Activated CD4-positive, alpha-beta memory T cell treated with anti-CD3 and anti-CD28 coated beads, Interleukin-2, amount 10 ng/mL, durations not matched to agents 7 days and 5 days (primary cell): ENCODE data around the gene ITK. TPM values are rescaled to one million over a fixed set of nuclear protein-coding genes. Genes with fewer than 3 reads are reported as not detected.

Source experiments
- CTCF ChIA-PET: fragments of 350-600 bp; sonication (Branson Sonifier 250); formaldehyde crosslinking; loops from one replicate; lab custom pipeline; 2021; ENCODE audit warnings: antibody characterized with exemption, inconsistent platforms; lab: Charles Lee
- POLR2A ChIA-PET: fragments of 350-600 bp; sonication (Branson Sonifier 250); formaldehyde crosslinking; loops from one replicate; lab custom pipeline; 2021; ENCODE audit warnings: antibody characterized with exemption; lab: Charles Lee
- DNase-seq: peaks from one replicate; pipeline ENCODE4 v3.0.0-alpha.2; 2020
- H3K27ac Mint-ChIP-seq: one replicate; pipeline ENCODE4 v1.8.0; 2021; ENCODE audit warnings: mild to moderate bottlenecking, mixed read lengths
- H3K27me3 Mint-ChIP-seq: one replicate; pipeline ENCODE4 v1.8.0; 2021; ENCODE audit warnings: mixed read lengths
- H3K36me3 Mint-ChIP-seq: one replicate; pipeline ENCODE4 v1.8.0; 2021; ENCODE audit warnings: low read depth, mixed read lengths
- H3K4me1 Mint-ChIP-seq: one replicate; pipeline ENCODE4 v1.8.0; 2021; ENCODE audit warnings: mixed read lengths
- H3K4me3 Mint-ChIP-seq: one replicate; pipeline ENCODE4 v1.8.0; 2021; ENCODE audit warnings: mild to moderate bottlenecking, mixed read lengths
- H3K9me3 Mint-ChIP-seq: one replicate; pipeline ENCODE4 v1.8.0; 2021; ENCODE audit warnings: mixed read lengths
- total RNA-seq, 2 experiments: library from RNA; stranded (reverse); gene quantifications; one replicate each; pipeline ENCODE4 v1.2.3, GENCODE V29; 2021

Gene ITK
- total RNA-seq, 2 experiments from 2014 or later, result 247 to 249 TPM

DNA sequence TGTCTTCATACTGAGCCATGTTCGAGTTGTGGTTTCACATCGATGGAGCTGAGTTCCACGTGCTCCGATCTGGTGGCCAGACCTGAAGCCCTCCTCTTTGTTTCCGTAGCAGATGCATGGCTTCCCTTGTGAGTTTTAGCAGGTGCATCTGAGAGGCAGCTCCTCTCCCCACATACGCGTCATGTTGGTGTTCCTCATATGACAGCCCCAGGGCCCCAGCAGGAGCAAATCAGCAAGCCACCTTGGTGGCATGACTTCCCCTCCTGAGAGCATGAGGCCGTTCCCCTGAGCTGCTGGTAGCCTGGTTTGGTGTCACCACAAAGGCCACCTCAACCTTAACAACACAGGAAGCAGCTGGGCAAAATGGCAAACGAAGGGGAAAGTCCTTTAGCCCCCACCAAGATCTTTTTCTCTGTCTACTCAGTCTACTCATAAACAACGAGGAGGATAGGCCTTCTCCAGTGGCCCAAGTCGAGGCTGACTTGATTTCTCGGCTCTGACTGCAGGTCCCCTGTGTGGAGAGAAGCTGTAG lies 91.2 kb downstream of the ITK start:
- DNase-seq, result peak; percentile 94
- peaks cover 63% of the 10 kb centered on the region for H3K36me3 Mint-ChIP-seq
- peak overlapping the region; percentile 78 for H3K4me3 Mint-ChIP-seq
- ChIA-PET CTCF (interaction anchor here (0.8 to 3.9 kb wide), 14 partner anchors 9 to 129 kb away, joined by 3 to 27 read pairs (median 7); partner anchors contain the start of gene MED7), POLR2A (interaction anchor here (0.8 to 6.3 kb wide), 35 partner anchors 9 to 325 kb away, joined by 3 to 109 read pairs (median 10); partner anchors contain the start of genes HAVCR2, ITK and MED7)
- H3K27ac Mint-ChIP-seq, result peak overlapping the region; percentile 100
- H3K9me3 Mint-ChIP-seq, result no peaks in the 10 kb centered on the region
- no peaks in the 10 kb centered on the region for H3K27me3 Mint-ChIP-seq
- H3K4me1 Mint-ChIP-seq, result peaks cover 86% of the 10 kb centered on the region

DNA sequence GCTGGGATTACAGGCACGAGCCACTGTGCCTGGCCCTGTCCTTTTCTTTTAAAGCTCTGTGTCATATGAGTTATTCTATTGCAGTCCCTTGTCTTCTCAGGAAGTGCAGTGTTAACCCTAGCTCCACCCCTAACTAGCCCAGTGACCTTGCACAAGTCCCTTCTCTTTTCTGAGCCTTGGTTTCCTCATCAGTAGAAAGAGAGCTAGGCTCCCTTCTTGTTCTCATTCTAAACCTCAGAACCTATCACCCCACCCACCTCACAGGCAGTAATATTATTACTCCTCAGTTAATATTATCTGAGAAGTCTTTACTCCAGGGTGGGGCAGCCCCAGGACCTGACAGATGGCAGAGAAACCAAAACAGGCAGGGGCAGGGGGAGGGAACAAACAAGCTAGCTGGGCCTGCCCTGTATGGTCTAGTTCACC lies 92.5 kb downstream of the ITK start:
- ChIA-PET CTCF (interaction anchor here (0.7 to 3.9 kb wide), 20 partner anchors 10 to 268 kb away, joined by 3 to 27 read pairs (median 5); partner anchors contain the start of gene MED7), POLR2A (interaction anchor here (0.6 to 6.3 kb wide), 28 partner anchors 10 to 165 kb away, joined by 3 to 109 read pairs (median 12); partner anchors contain the start of genes HAVCR2, ITK and MED7)
- Mint-ChIP-seq H3K27me3 (no peaks in the 10 kb centered on the region), H3K4me3 (peak overlapping the region; percentile 64), H3K27ac (peak overlapping the region; percentile 100), H3K9me3 (no peaks in the 10 kb centered on the region), H3K36me3 (peaks cover 60% of the 10 kb centered on the region), H3K4me1 (peaks cover 85% of the 10 kb centered on the region)
- peak; percentile 54 for DNase-seq

DNA sequence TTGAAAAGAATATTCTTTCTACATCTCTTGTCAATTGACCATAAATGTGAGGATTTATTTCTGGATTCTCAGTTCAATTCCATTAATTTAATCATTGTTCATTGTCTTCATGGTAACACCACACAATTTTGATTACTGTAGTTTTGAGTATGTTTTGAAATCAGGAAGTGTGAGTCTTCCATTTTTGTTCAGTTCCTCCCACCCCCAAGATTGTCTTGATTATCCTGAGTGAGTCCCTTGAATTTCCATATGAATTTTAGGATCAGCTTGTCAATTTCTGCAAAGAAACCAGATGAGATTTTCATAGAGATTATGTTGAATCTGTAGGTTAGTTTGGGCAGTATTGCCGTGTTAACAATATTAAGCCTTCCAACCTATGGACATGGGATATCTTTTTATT lies 94.8 kb downstream of the ITK start:
- H3K4me3 Mint-ChIP-seq, result no peak overlapping the region
- no peaks in the 10 kb centered on the region for H3K9me3 Mint-ChIP-seq
- no peaks in the 10 kb centered on the region for H3K27me3 Mint-ChIP-seq
- ChIA-PET POLR2A (interaction anchor here (1.6 to 6.3 kb wide), 2 partner anchors 9 to 25 kb away, joined by 4 to 56 read pairs; no protein-coding TSS in a partner anchor), CTCF (interaction anchor here (0.6 to 0.7 kb wide), 2 partner anchors 29 to 49 kb away, joined by 3 to 4 read pairs; no protein-coding TSS in a partner anchor)
- peaks cover 82% of the 10 kb centered on the region for H3K4me1 Mint-ChIP-seq
- H3K36me3 Mint-ChIP-seq, result peaks cover 57% of the 10 kb centered on the region
- no peak overlapping the region for H3K27ac Mint-ChIP-seq
- no peak for DNase-seq

- ChIA-PET CTCF (interaction anchor here (1.5 kb wide), 1 partner anchor 10 kb away, joined by 5 read pairs; no protein-coding TSS in a partner anchor), POLR2A (interaction anchor here (4.1 kb wide), 1 partner anchor 12 kb away, joined by 19 read pairs; the partner anchor contains the start of gene CYFIP2)
- H3K4me3 Mint-ChIP-seq, result no peak overlapping the region
- H3K27ac Mint-ChIP-seq, result no peak overlapping the region
- peaks cover 8% of the 10 kb centered on the region for H3K9me3 Mint-ChIP-seq
- peaks cover 84% of the 10 kb centered on the region for H3K4me1 Mint-ChIP-seq
- H3K36me3 Mint-ChIP-seq, result peaks cover 63% of the 10 kb centered on the region
- no peak for DNase-seq
- no peaks in the 10 kb centered on the region for H3K27me3 Mint-ChIP-seq
Measured at GRCh38 chr5:157278319-157279037, 97.8 kb downstream of the ITK start.

DNA sequence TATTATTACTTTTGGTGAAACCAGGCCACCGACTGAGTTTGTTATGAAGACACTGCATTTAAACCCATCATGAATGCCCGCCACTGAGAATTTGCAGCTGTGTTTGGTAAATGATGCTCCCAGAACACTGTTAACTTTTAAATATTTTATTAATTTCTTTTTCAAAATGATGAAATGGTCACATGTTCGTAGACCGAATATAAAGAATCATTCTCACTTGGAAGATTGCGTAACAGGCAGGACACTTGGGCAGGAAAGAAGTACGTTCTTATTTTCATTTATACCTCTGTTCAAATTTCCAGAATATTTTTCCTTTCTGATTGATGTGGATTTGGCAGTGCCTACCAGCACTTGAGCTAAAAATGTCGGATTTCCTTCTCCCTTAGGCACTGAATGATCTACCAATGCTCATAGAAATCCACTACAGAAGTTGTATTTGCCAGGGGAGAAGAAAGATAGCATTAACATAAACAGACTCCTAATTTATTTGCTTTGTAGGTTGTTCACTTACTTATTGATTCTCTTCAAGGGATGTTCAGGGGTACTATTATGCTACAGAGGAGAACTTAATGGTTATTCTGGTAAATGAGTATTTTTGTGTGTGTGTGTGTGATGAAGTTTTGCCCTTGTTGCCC lies 99.1 kb downstream of the ITK start:
- ChIA-PET POLR2A (interaction anchor here (4.1 kb wide), 1 partner anchor 13 kb away, joined by 19 read pairs; the partner anchor contains the start of gene CYFIP2), CTCF (interaction anchor here (0.6 kb wide), 1 partner anchor 631 kb away, joined by 3 read pairs; no protein-coding TSS in a partner anchor)
- Mint-ChIP-seq H3K27me3 (no peaks in the 10 kb centered on the region), H3K4me3 (no peak overlapping the region), H3K9me3 (peaks cover 8% of the 10 kb centered on the region), H3K4me1 (peaks cover 83% of the 10 kb centered on the region), H3K36me3 (peaks cover 64% of the 10 kb centered on the region), H3K27ac (no peak overlapping the region)
- DNase-seq, result no peak

- DNase-seq, result no peak
- peaks cover 71% of the 10 kb centered on the region for H3K36me3 Mint-ChIP-seq
- H3K27me3 Mint-ChIP-seq, result no peaks in the 10 kb centered on the region
- peaks cover 8% of the 10 kb centered on the region for H3K9me3 Mint-ChIP-seq
- H3K27ac Mint-ChIP-seq, result peak overlapping the region; percentile 12
- POLR2A ChIA-PET, result interaction anchor here (0.8 to 8.9 kb wide), 3 partner anchors 7 to 100 kb away, joined by 3 to 56 read pairs (median 3); partner anchors contain the start of gene ITK
- peaks cover 79% of the 10 kb centered on the region for H3K4me1 Mint-ChIP-seq
- no peak overlapping the region for H3K4me3 Mint-ChIP-seq
- CTCF ChIA-PET, result interaction anchor here (0.8 kb wide), 1 partner anchor 9 kb away, joined by 3 read pairs; no protein-coding TSS in a partner anchor
Measured at GRCh38 chr5:157280927-157281326, 100.3 kb downstream of the ITK start.

- CTCF ChIA-PET, result no interaction called here
- H3K4me3 Mint-ChIP-seq, result no peak overlapping the region
- DNase-seq, result no peak
- peaks cover 8% of the 10 kb centered on the region for H3K9me3 Mint-ChIP-seq
- peak overlapping the region; percentile 52 for H3K27ac Mint-ChIP-seq
- POLR2A ChIA-PET, result interaction anchor here (1.5 to 8.9 kb wide), 2 partner anchors 8 to 16 kb away, joined by 5 to 56 read pairs; partner anchors contain the start of gene CYFIP2
- peaks cover 70% of the 10 kb centered on the region for H3K4me1 Mint-ChIP-seq
- no peaks in the 10 kb centered on the region for H3K27me3 Mint-ChIP-seq
- peaks cover 63% of the 10 kb centered on the region for H3K36me3 Mint-ChIP-seq
Measured at GRCh38 chr5:157282150-157282549, 101.5 kb downstream of the ITK start.

DNA sequence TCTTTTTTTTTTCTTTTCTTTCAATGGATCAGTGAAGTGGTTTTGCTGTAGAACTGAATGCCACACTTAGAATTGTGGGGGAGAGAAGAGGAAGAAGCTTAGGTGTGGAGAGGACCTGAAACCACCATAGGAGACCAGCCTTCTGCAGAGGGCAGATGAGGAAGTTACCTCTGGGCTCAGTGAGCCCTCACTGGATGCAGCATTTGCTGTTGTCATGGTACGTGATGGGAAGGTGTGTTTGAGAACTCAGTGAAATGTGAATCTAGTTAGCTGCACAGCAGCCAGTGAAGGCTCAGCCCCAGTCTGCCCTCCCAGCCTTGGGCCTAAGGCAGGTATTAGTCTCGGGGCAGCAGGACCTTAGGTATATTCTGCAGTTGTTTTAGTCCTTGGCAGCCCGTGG lies 102.8 kb downstream of the ITK start:
- ChIA-PET CTCF (interaction anchor here (1.4 kb wide), 1 partner anchor 30 kb away, joined by 4 read pairs; no protein-coding TSS in a partner anchor), POLR2A (interaction anchor here (0.9 to 8.9 kb wide), 6 partner anchors 9 to 24 kb away, joined by 3 to 56 read pairs (median 4); partner anchors contain the start of gene CYFIP2)
- no peak overlapping the region for H3K4me3 Mint-ChIP-seq
- H3K9me3 Mint-ChIP-seq, result peaks cover 8% of the 10 kb centered on the region
- peak; percentile 29 for DNase-seq
- H3K4me1 Mint-ChIP-seq, result peaks cover 66% of the 10 kb centered on the region
- no peaks in the 10 kb centered on the region for H3K27me3 Mint-ChIP-seq
- peaks cover 66% of the 10 kb centered on the region for H3K36me3 Mint-ChIP-seq
- peak overlapping the region; percentile 41 for H3K27ac Mint-ChIP-seq

GRCh38 chr5:157284458-157285212 lies 104.0 kb downstream of the ITK start:
- ChIA-PET POLR2A (interaction anchor here (1.2 to 8.9 kb wide), 4 partner anchors 9 to 23 kb away, joined by 4 to 56 read pairs (median 4); no protein-coding TSS in a partner anchor), CTCF (no interaction called here)
- peaks cover 70% of the 10 kb centered on the region for H3K36me3 Mint-ChIP-seq
- H3K9me3 Mint-ChIP-seq, result peaks cover 8% of the 10 kb centered on the region
- H3K4me1 Mint-ChIP-seq, result peaks cover 65% of the 10 kb centered on the region
- H3K4me3 Mint-ChIP-seq, result no peak overlapping the region
- no peaks in the 10 kb centered on the region for H3K27me3 Mint-ChIP-seq
- no peak for DNase-seq
- no peak overlapping the region for H3K27ac Mint-ChIP-seq

GRCh38 chr5:157285310-157286035 lies 104.8 kb downstream of the ITK start:
- ChIA-PET CTCF (interaction anchor here (1.5 kb wide), 2 partner anchors 9 to 28 kb away, joined by 3 to 4 read pairs; no protein-coding TSS in a partner anchor), POLR2A (interaction anchor here (8.9 kb wide), 1 partner anchor 11 kb away, joined by 56 read pairs; no protein-coding TSS in a partner anchor)
- Mint-ChIP-seq H3K4me1 (peaks cover 64% of the 10 kb centered on the region), H3K9me3 (peaks cover 8% of the 10 kb centered on the region), H3K27ac (no peak overlapping the region), H3K36me3 (peaks cover 71% of the 10 kb centered on the region), H3K4me3 (no peak overlapping the region), H3K27me3 (no peaks in the 10 kb centered on the region)
- DNase-seq, result no peak

DNA sequence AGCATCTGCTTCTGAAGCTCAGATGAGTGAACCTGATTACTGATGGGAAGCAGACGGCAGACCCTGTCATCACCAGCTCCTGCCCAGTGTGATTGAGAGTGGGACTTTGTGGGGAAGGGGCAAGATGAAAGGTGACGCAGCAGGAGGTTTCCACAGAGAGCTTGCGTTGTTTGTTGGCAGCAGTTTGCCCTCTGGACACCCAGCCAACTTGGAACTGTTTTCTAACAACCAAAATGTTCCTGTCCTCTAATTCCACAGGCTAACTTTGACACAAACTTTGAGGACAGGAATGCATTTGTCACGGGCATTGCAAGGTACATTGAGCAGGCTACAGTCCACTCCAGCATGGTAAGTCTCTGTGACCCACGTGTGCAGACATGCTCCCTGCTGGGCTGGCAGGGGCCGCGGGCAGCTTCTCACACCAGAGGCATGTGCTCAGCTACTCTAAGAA lies 106.1 kb downstream of the ITK start:
- Mint-ChIP-seq H3K4me1 (peaks cover 60% of the 10 kb centered on the region), H3K9me3 (peaks cover 3% of the 10 kb centered on the region), H3K27ac (no peak overlapping the region), H3K4me3 (no peak overlapping the region), H3K27me3 (no peaks in the 10 kb centered on the region), H3K36me3 (peaks cover 72% of the 10 kb centered on the region)
- POLR2A ChIA-PET, result interaction anchor here (0.6 to 8.9 kb wide), 3 partner anchors 11 to 20 kb away, joined by 3 to 56 read pairs (median 3); no protein-coding TSS in a partner anchor
- CTCF ChIA-PET, result interaction anchor here (0.9 to 1.5 kb wide), 3 partner anchors 10 to 26 kb away, joined by 3 to 4 read pairs (median 3); no protein-coding TSS in a partner anchor
- DNase-seq, result no peak
